Spinal cord (tissue), 10 donors: Measurements from ENCODE around the gene GAPDH. TPM values are rescaled to one million over a fixed set of nuclear protein-coding genes. Genes with fewer than 3 reads are reported as not detected.
"Not testable (repeated sequence)": the region's sequence is repeated elsewhere in the genome, so short reads cannot be mapped to it uniquely, and the experiment has no call there.

Experiments
- DNase-seq, 6 donors: peaks; one replicate each; pipeline versions ENCODE4 v3.0.0 to v3.0.0-alpha.2; 2013 to 2015; ENCODE audit warnings: low spot score in 6 of 6, low read depth in 4 of 6
- H3K27ac ChIP-seq: one replicate; pipeline ENCODE4 v1.5.1; 2013; ENCODE audit warnings: low read depth, low read length, control low read depth
- H3K27me3 ChIP-seq: one replicate; pipeline ENCODE4 v1.6.1; 2013; ENCODE audit warnings: low read length; ENCODE audit not compliant: control insufficient read depth, insufficient read depth
- H3K36me3 ChIP-seq: one replicate; pipeline ENCODE4 v1.6.1; 2013; ENCODE audit warnings: low read length; ENCODE audit not compliant: control insufficient read depth, insufficient read depth
- H3K4me1 ChIP-seq: one replicate; pipeline ENCODE4 v1.6.1; 2013; ENCODE audit warnings: low read length; ENCODE audit not compliant: control insufficient read depth, insufficient read depth
- H3K4me3 ChIP-seq: one replicate; pipeline ENCODE4 v1.5.1; 2013; ENCODE audit warnings: low read depth, low read length, control low read depth
- H3K9me3 ChIP-seq: one replicate; pipeline ENCODE4 v1.6.1; 2013; ENCODE audit warnings: low read length; ENCODE audit not compliant: control insufficient read depth, insufficient read depth
- WGBS: methylation state at CpG from one replicate; pipeline ENCODE4 v1.1.5; 2013; ENCODE audit warnings: missing lambda C conversion rate; ENCODE audit not compliant: insufficient coverage; 5-methylcytosine and 5-hydroxymethylcytosine counted together
- long read RNA-seq, 4 donors: transcript quantifications; one replicate each; lab custom pipeline, GENCODE V29; 2026
- polyA plus RNA-seq, 2 donors: library from polyadenylated mRNA; unstranded; fragments of 120-200 nt; gene quantifications; one replicate each; pipeline ENCODE4 v1.2.1, GENCODE V29; 2013; ENCODE audit not compliant: insufficient read length in 2 of 2
- total RNA-seq, 2 donors: library from RNA; depleted of rRNA in 1 of 2; stranded (reverse); fragments of 120-200 nt in 1 of 2; fragments of >200 nt in 1 of 2; gene quantifications; one replicate each; pipeline versions ENCODE4 v1.2.3 to v1.2.4, GENCODE V29; 2013 to 2014
- donor health status: healthy.

GAPDH gene
- total RNA-seq: 1,000 to 10,000 TPM; 1,774 to 2,778 TPM
- polyA plus RNA-seq: 1,000 to 10,000 TPM; 3,263 to 3,295 TPM
- long read RNA-seq, donor 1, transcript GAPDH-201 (9 exons, 1,875 nt): major isoform, 1,926 of 3,338 reads
- long read RNA-seq, donor 1, transcript GAPDH-205 (9 exons, 1,348 nt): minor isoform, 7 of 3,338 reads
- long read RNA-seq, donor 1, transcript GAPDH-204 (8 exons, 1,256 nt): minor isoform, 99 of 3,338 reads
- long read RNA-seq, donor 1, transcript GAPDH-210 (2 exons, 390 nt): minor isoform, 5 of 3,338 reads
- long read RNA-seq, donor 1, partial matches to known transcripts: 1,175 of 3,338 reads
- long read RNA-seq, donor 1, other reads (novel, unspliced or antisense): 123 of 3,338 reads
- long read RNA-seq, donor 2, transcript GAPDH-204 (8 exons, 1,256 nt): minor isoform, 45 of 1,707 reads
- long read RNA-seq, donor 2, transcript GAPDH-201 (9 exons, 1,875 nt): major isoform, 758 of 1,707 reads
- long read RNA-seq, donor 2, partial matches to known transcripts: 843 of 1,707 reads
- long read RNA-seq, donor 2, other reads (novel, unspliced or antisense): 54 of 1,707 reads
- long read RNA-seq, donor 3, transcript GAPDH-201 (9 exons, 1,875 nt): major isoform, 808 of 1,884 reads
- long read RNA-seq, donor 3, transcript GAPDH-204 (8 exons, 1,256 nt): minor isoform, 51 of 1,884 reads
- long read RNA-seq, donor 3, partial matches to known transcripts: 968 of 1,884 reads
- long read RNA-seq, donor 3, other reads (novel, unspliced or antisense): 53 of 1,884 reads
- long read RNA-seq, donor 4, transcript GAPDH-204 (8 exons, 1,256 nt): minor isoform, 80 of 2,579 reads
- long read RNA-seq, donor 4, transcript GAPDH-201 (9 exons, 1,875 nt): major isoform, 1,256 of 2,579 reads
- long read RNA-seq, donor 4, partial matches to known transcripts: 1,155 of 2,579 reads
- long read RNA-seq, donor 4, other reads (novel, unspliced or antisense): 82 of 2,579 reads

GRCh38 chr12:6533923-6534694 is at the start of gene GAPDH:
Gene GAPDH (plus strand): TSS chr12:6534517. CDS start chr12:6534833, 316 bp downstream.
- WGBS: 0% methylated on average over 57 of the region's 62 CpGs

GRCh38 chr12:6488240-6488639 is 46.1 kb upstream of the GAPDH start:
- no peak overlapping the region for H3K27ac ChIP-seq
- no peak for DNase-seq
- no peaks in the 10 kb centered on the region for H3K4me1 ChIP-seq
- 88% methylated on average over 1 of the region's 1 CpG for WGBS
- peaks cover 6% of the 10 kb centered on the region for H3K36me3 ChIP-seq
- H3K27me3 ChIP-seq: no peaks in the 10 kb centered on the region
- H3K4me3 ChIP-seq: no peak overlapping the region
- H3K9me3 ChIP-seq: no peaks in the 10 kb centered on the region

More at GRCh38 chr12:6533923-6534694, at the start of gene GAPDH:
- H3K9me3 ChIP-seq: no peaks in the 10 kb centered on the region
- peak within 1 kb of the TSS; percentile 99 for H3K4me3 ChIP-seq
- H3K4me1 ChIP-seq: peaks cover 64% of the 10 kb centered on the region
- peak; percentile 94 to 99 (median 96) for DNase-seq
- peaks cover 73% of the 10 kb centered on the region for H3K36me3 ChIP-seq
- H3K27me3 ChIP-seq: no peaks in the 10 kb centered on the region
- H3K27ac ChIP-seq: peak within 1 kb of the TSS; percentile 99

- WGBS: 66% methylated on average over 3 of the region's 4 CpGs
- no peak overlapping the region for H3K27ac ChIP-seq
- H3K4me1 ChIP-seq: no peaks in the 10 kb centered on the region
- DNase-seq: no peak
- no peak overlapping the region for H3K4me3 ChIP-seq
- no peaks in the 10 kb centered on the region for H3K27me3 ChIP-seq
- H3K9me3 ChIP-seq: no peaks in the 10 kb centered on the region
- peaks cover 6% of the 10 kb centered on the region for H3K36me3 ChIP-seq
Observed at GRCh38 chr12:6489449-6489848, 44.9 kb upstream of the GAPDH start.

GRCh38 chr12:6490673-6491072 is 43.6 kb upstream of the GAPDH start:
- H3K27me3 ChIP-seq, H3K36me3 ChIP-seq, H3K4me1 ChIP-seq, H3K9me3 ChIP-seq, H3K27ac ChIP-seq, H3K4me3 ChIP-seq, DNase-seq: not testable (repeated sequence)
- WGBS: no CpG with 5 or more reads among the region's 1 CpG

GRCh38 chr12:6492838-6493496 is 41.4 kb upstream of the GAPDH start, which contains the start of gene MRPL51:
Gene MRPL51 (minus strand): TSS chr12:6493262. CDS start chr12:6493136, 126 bp downstream.
- WGBS: 0% methylated on average over 28 of the region's 39 CpGs

GRCh38 chr12:6493497-6494257 is 40.6 kb upstream of the GAPDH start, which contains the start of gene NCAPD2:
Gene NCAPD2 (plus strand): TSS chr12:6494102. CDS start chr12:6495099, 997 bp downstream.
- H3K9me3 ChIP-seq: no peaks in the 10 kb centered on the region
- H3K36me3 ChIP-seq: peaks cover 17% of the 10 kb centered on the region
- peak; percentile 84 to 98 (median 92) for DNase-seq
- peak within 1 kb of the TSS; percentile 99 for H3K27ac ChIP-seq
- no peaks in the 10 kb centered on the region for H3K4me1 ChIP-seq
- no peaks in the 10 kb centered on the region for H3K27me3 ChIP-seq
- WGBS: under 1% methylated on average over 47 of the region's 49 CpGs
- peak within 1 kb of the TSS; percentile 91 for H3K4me3 ChIP-seq

More at GRCh38 chr12:6492838-6493496, 41.4 kb upstream of the GAPDH start, which contains the start of gene MRPL51:
- Histone ChIP-seq H3K9me3 (no peaks in the 10 kb centered on the region), H3K27me3 (no peaks in the 10 kb centered on the region), H3K4me1 (no peaks in the 10 kb centered on the region), H3K27ac (peak within 1 kb of the TSS; percentile 99), H3K4me3 (peak within 1 kb of the TSS; percentile 91), H3K36me3 (peaks cover 15% of the 10 kb centered on the region)
- peak; percentile 76 to 98 (median 92) for DNase-seq

GRCh38 chr12:6494258-6494743 is 40.0 kb upstream of the GAPDH start:
- Histone ChIP-seq H3K4me1 (no peaks in the 10 kb centered on the region), H3K27ac (peak overlapping the region; percentile 99), H3K9me3 (no peaks in the 10 kb centered on the region), H3K36me3 (peaks cover 21% of the 10 kb centered on the region), H3K27me3 (no peaks in the 10 kb centered on the region), H3K4me3 (peak overlapping the region; percentile 91)
- WGBS: 0% methylated on average over 2 of the region's 14 CpGs
- DNase-seq: no peak

GRCh38 chr12:6494968-6495367 is 39.3 kb upstream of the GAPDH start:
- Histone ChIP-seq H3K36me3 (peaks cover 27% of the 10 kb centered on the region), H3K27ac (no peak overlapping the region), H3K4me3 (peak overlapping the region; percentile 91), H3K4me1 (no peaks in the 10 kb centered on the region), H3K27me3 (no peaks in the 10 kb centered on the region), H3K9me3 (no peaks in the 10 kb centered on the region)
- no peak for DNase-seq
- no CpG with 5 or more reads among the region's 1 CpG for WGBS
